Mononuclear cell (primary cell): ENCODE results near the gene KNOP1. TPM values are rescaled to one million over a fixed set of nuclear protein-coding genes. Genes with fewer than 3 reads are reported as not detected.
"Not testable (repeated sequence)": the region's sequence is repeated elsewhere in the genome, so short reads cannot be mapped to it uniquely, and the experiment has no call there.

Experiments used
- H3K27me3 ChIP-seq: 2 replicates; pipeline ENCODE4 v1.6.0; 2011; ENCODE audit warnings: low read length, control low read depth; ENCODE audit not compliant: insufficient read depth
- H3K4me1 ChIP-seq: 2 replicates; pipeline ENCODE4 v1.5.1; 2011; ENCODE audit warnings: mild to moderate bottlenecking, low read length, control low read depth; ENCODE audit not compliant: insufficient read depth
- H3K4me3 ChIP-seq: 2 replicates; pipeline ENCODE4 v1.5.1; 2011; ENCODE audit warnings: mild to moderate bottlenecking, low read length, moderate library complexity
- H3K9me3 ChIP-seq: 2 replicates; pipeline ENCODE4 v1.5.1; 2011; ENCODE audit warnings: low read depth, mild to moderate bottlenecking, control low read depth, low read length
- total RNA-seq: library from RNA; depleted of rRNA; stranded (reverse); fragments of >200 nt; gene quantifications from one replicate; pipeline ENCODE4 v1.2.3, GENCODE V29; 2012

Gene KNOP1
- total RNA-seq, 1 donor, result 3.3 TPM

GRCh38 chr16:19717314-19717713 lies 713 bp downstream of the KNOP1 start:
- Histone ChIP-seq H3K4me1 (peaks cover 18% of the 10 kb centered on the region), H3K4me3 (peak overlapping the region; percentile 92), H3K9me3 (no peaks in the 10 kb centered on the region), H3K27me3 (no peaks in the 10 kb centered on the region)

- H3K27me3 ChIP-seq, H3K4me3 ChIP-seq, H3K9me3 ChIP-seq: not testable (repeated sequence)
- H3K4me1 ChIP-seq, result peaks cover 18% of the 10 kb centered on the region
Observed at GRCh38 chr16:19716728-19717127, 1.3 kb downstream of the KNOP1 start.

- no peak overlapping the region for H3K4me3 ChIP-seq
- H3K4me1 ChIP-seq, result peaks cover 18% of the 10 kb centered on the region
- no peaks in the 10 kb centered on the region for H3K27me3 ChIP-seq
- no peaks in the 10 kb centered on the region for H3K9me3 ChIP-seq
Observed at GRCh38 chr16:19716183-19716582, 1.8 kb downstream of the KNOP1 start.

GRCh38 chr16:19715566-19715965 lies 2.5 kb downstream of the KNOP1 start:
- Histone ChIP-seq H3K27me3 (no peaks in the 10 kb centered on the region), H3K9me3 (no peaks in the 10 kb centered on the region), H3K4me3 (no peak overlapping the region), H3K4me1 (peaks cover 18% of the 10 kb centered on the region)

- Histone ChIP-seq H3K27me3 (no peaks in the 10 kb centered on the region), H3K4me1 (peaks cover 11% of the 10 kb centered on the region), H3K9me3 (no peaks in the 10 kb centered on the region), H3K4me3 (no peak overlapping the region)
Observed at GRCh38 chr16:19713697-19714096, 4.3 kb downstream of the KNOP1 start.

- Histone ChIP-seq H3K9me3 (no peaks in the 10 kb centered on the region), H3K27me3 (no peaks in the 10 kb centered on the region), H3K4me3 (no peak overlapping the region), H3K4me1 (peaks cover 7% of the 10 kb centered on the region)
Observed at GRCh38 chr16:19712418-19713058, 5.5 kb downstream of the KNOP1 start.

- no peaks in the 10 kb centered on the region for H3K4me1 ChIP-seq
- H3K4me3 ChIP-seq, result no peak overlapping the region
- no peaks in the 10 kb centered on the region for H3K9me3 ChIP-seq
- H3K27me3 ChIP-seq, result no peaks in the 10 kb centered on the region
Observed at GRCh38 chr16:19711643-19712042, 6.4 kb downstream of the KNOP1 start.

- Histone ChIP-seq H3K4me1 (no peaks in the 10 kb centered on the region), H3K9me3 (no peaks in the 10 kb centered on the region), H3K4me3 (no peak overlapping the region), H3K27me3 (no peaks in the 10 kb centered on the region)
Observed at GRCh38 chr16:19710991-19711545, 7.0 kb downstream of the KNOP1 start.

GRCh38 chr16:19710191-19710908 lies 7.7 kb downstream of the KNOP1 start:
- Histone ChIP-seq H3K9me3 (no peaks in the 10 kb centered on the region), H3K27me3 (no peaks in the 10 kb centered on the region), H3K4me3 (no peak overlapping the region), H3K4me1 (no peaks in the 10 kb centered on the region)

GRCh38 chr16:19709381-19710136 lies 8.5 kb downstream of the KNOP1 start:
- H3K27me3 ChIP-seq, result no peaks in the 10 kb centered on the region
- no peak overlapping the region for H3K4me3 ChIP-seq
- H3K4me1 ChIP-seq, result no peaks in the 10 kb centered on the region
- no peaks in the 10 kb centered on the region for H3K9me3 ChIP-seq

GRCh38 chr16:19708296-19709205 lies 9.5 kb downstream of the KNOP1 start:
- Histone ChIP-seq H3K9me3 (no peaks in the 10 kb centered on the region), H3K4me3 (no peak overlapping the region), H3K27me3 (no peaks in the 10 kb centered on the region), H3K4me1 (no peaks in the 10 kb centered on the region)

GRCh38 chr16:19707569-19708295 lies 10.3 kb downstream of the KNOP1 start:
- H3K4me3 ChIP-seq, result no peak overlapping the region
- H3K9me3 ChIP-seq, result no peaks in the 10 kb centered on the region
- H3K4me1 ChIP-seq, result no peaks in the 10 kb centered on the region
- H3K27me3 ChIP-seq, result no peaks in the 10 kb centered on the region

GRCh38 chr16:19706846-19707245 lies 11.2 kb downstream of the KNOP1 start:
- Histone ChIP-seq H3K27me3 (no peaks in the 10 kb centered on the region), H3K9me3 (no peaks in the 10 kb centered on the region), H3K4me3 (no peak overlapping the region), H3K4me1 (no peaks in the 10 kb centered on the region)

- no peaks in the 10 kb centered on the region for H3K9me3 ChIP-seq
- H3K4me1 ChIP-seq, result no peaks in the 10 kb centered on the region
- H3K4me3 ChIP-seq, result no peak overlapping the region
- no peaks in the 10 kb centered on the region for H3K27me3 ChIP-seq
Observed at GRCh38 chr16:19705843-19706242, 12.2 kb downstream of the KNOP1 start.
